HepG2 (cell line): ENCODE measurements around the gene LYPD8. TPM values are rescaled to one million over a fixed set of nuclear protein-coding genes. Genes with fewer than 3 reads are reported as not detected.

ENCODE experiments used
- ERF ChIP-seq: IDR thresholded peaks from 2 replicates; pipeline ENCODE4 v1.6.1; 2018; ENCODE audit warnings: missing biosample characterization, missing genetic modification reagents
- GATAD2A ChIP-seq: IDR thresholded peaks from 2 replicates; pipeline ENCODE4 v1.6.1; 2016
- HHEX ChIP-seq: IDR thresholded peaks from 2 replicates; pipeline ENCODE4 v1.6.1; 2016; ENCODE audit warnings: control low read depth
- HMG20A ChIP-seq: IDR thresholded peaks from 2 replicates; pipeline ENCODE4 v1.6.1; 2016; ENCODE audit warnings: borderline replicate concordance
- HNF4G ChIP-seq, 2 experiments: sonication (generic) in 1 of 2; formaldehyde crosslinking in 1 of 2; IDR thresholded peaks; 2 replicates each; pipeline versions ENCODE4 v1.4.0 to v1.6.1; 2011 to 2020; ENCODE audit warnings: borderline replicate concordance in 2 of 2, low read depth in 2 of 2, mild to moderate bottlenecking in 2 of 2, low read length in 1 of 2, missing genetic modification reagents in 1 of 2, moderate library complexity in 1 of 2
- IRF9 ChIP-seq: sonication (generic); formaldehyde crosslinking; IDR thresholded peaks from 2 replicates; pipeline ENCODE4 v1.8.0; 2022; ENCODE audit warnings: missing genetic modification reagents, mild to moderate bottlenecking, borderline replicate concordance
- MYPOP ChIP-seq: sonication (generic); formaldehyde crosslinking; IDR thresholded peaks from 2 replicates; pipeline ENCODE4 v1.8.1; 2023; ENCODE audit warnings: mild to moderate bottlenecking, moderate library complexity, missing genetic modification reagents
- NFAT5 ChIP-seq: sonication (generic); formaldehyde crosslinking; IDR thresholded peaks from 2 replicates; pipeline ENCODE4 v1.4.0; 2020; ENCODE audit warnings: missing genetic modification reagents
- POLR2A ChIP-seq, 2 experiments: IDR thresholded peaks; 2 replicates each; pipeline ENCODE4 v1.6.1; 2011; ENCODE audit warnings: low read depth in 2 of 2, low read length in 2 of 2, mild to moderate bottlenecking in 1 of 2, moderate library complexity in 1 of 2; ENCODE audit not compliant: insufficient read depth in 1 of 2
- TSC22D2 ChIP-seq: sonication (generic); formaldehyde crosslinking; IDR thresholded peaks from 2 replicates; pipeline ENCODE4 v1.5.1; 2020; ENCODE audit warnings: missing genetic modification reagents, mild to moderate bottlenecking, borderline replicate concordance
- ZBTB38 ChIP-seq: sonication (generic); formaldehyde crosslinking; IDR thresholded peaks from 2 replicates; pipeline ENCODE4 v1.5.1; 2020; ENCODE audit warnings: mild to moderate bottlenecking, missing genetic modification reagents
- ZFX ChIP-seq: sonication (generic); formaldehyde crosslinking; IDR thresholded peaks from 2 replicates; pipeline ENCODE4 v1.4.0; 2020; ENCODE audit warnings: mild to moderate bottlenecking, low read depth, missing genetic modification reagents, moderate library complexity
- ZMYM3 ChIP-seq: sonication (generic); formaldehyde crosslinking; IDR thresholded peaks from 2 replicates; pipeline ENCODE4 v1.5.1; 2020; ENCODE audit warnings: mild to moderate bottlenecking, missing genetic modification reagents
- ZNF253 ChIP-seq: sonication (generic); formaldehyde crosslinking; IDR thresholded peaks from 2 replicates; pipeline ENCODE4 v1.8.0; 2022; ENCODE audit warnings: mild to moderate bottlenecking, missing genetic modification reagents, borderline replicate concordance
- ZNF331 ChIP-seq: sonication (generic); formaldehyde crosslinking; IDR thresholded peaks from 2 replicates; pipeline ENCODE4 v1.4.0; 2020; ENCODE audit warnings: missing genetic modification reagents
- ZNF614 ChIP-seq: IDR thresholded peaks from 2 replicates; pipeline ENCODE4 v1.6.1; 2018; ENCODE audit warnings: missing biosample characterization, missing genetic modification reagents, inconsistent platforms, borderline replicate concordance
- ZNF792 ChIP-seq: IDR thresholded peaks from 2 replicates; pipeline ENCODE4 v1.6.1; 2016
- polyA plus RNA-seq, 8 experiments: library from polyadenylated mRNA; depleted of rRNA in 3 of 8; stranded (reverse) in 7 of 8; unstranded in 1 of 8; fragments of >200 nt; fragmentation: Illumina TruSeq in 4 of 8; extraction: Trizol in 4 of 8; gene quantifications; 2 replicates each; pipeline versions ENCODE4 v1.2.1 to v1.2.3, GENCODE V29; 2011 to 2016; ENCODE audit warnings: low read depth in 4 of 8, missing spikeins in 1 of 8, mixed read lengths in 1 of 8; ENCODE audit not compliant: insufficient read depth in 1 of 8
- total RNA-seq, 5 experiments: library from RNA; depleted of rRNA; stranded (reverse); fragments of >200 nt; fragmentation: Illumina TruSeq; extraction: Trizol; gene quantifications; 2 replicates each; pipeline ENCODE4 v1.2.3, GENCODE V29; 2016; ENCODE audit warnings: low read depth in 1 of 5
- TF ChIP-seq, protein P1 (sequence below): sonication (generic); formaldehyde crosslinking; IDR thresholded peaks from 2 replicates; pipeline ENCODE4 v1.4.0; 2020; ENCODE audit warnings: missing genetic modification reagents
- TF ChIP-seq, protein P2 (sequence below): sonication (generic); formaldehyde crosslinking; IDR thresholded peaks from 2 replicates; pipeline ENCODE4 v1.8.0; 2022; ENCODE audit warnings: mild to moderate bottlenecking, missing genetic modification reagents

Gene LYPD8
- total and polyA plus RNA-seq, 2 of the 13 experiments (the other 11 are each of a cell fraction or from before 2014, with no cell fraction given), result not detected

- TF ChIP-seq GATAD2A (CRISPR knock-in tag), result peak; percentile 56; the same call in 1 of the 2 replicates
- TF ChIP-seq, protein P1, sequence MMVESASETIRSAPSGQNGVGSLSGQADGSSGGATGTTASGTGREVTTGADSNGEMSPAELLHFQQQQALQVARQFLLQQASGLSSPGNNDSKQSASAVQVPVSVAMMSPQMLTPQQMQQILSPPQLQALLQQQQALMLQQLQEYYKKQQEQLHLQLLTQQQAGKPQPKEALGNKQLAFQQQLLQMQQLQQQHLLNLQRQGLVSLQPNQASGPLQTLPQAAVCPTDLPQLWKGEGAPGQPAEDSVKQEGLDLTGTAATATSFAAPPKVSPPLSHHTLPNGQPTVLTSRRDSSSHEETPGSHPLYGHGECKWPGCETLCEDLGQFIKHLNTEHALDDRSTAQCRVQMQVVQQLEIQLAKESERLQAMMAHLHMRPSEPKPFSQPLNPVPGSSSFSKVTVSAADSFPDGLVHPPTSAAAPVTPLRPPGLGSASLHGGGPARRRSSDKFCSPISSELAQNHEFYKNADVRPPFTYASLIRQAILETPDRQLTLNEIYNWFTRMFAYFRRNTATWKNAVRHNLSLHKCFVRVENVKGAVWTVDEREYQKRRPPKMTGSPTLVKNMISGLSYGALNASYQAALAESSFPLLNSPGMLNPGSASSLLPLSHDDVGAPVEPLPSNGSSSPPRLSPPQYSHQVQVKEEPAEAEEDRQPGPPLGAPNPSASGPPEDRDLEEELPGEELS (CRISPR knock-in tag), result 0 out of 2 replicates have a peak, but pooled peaks have one; percentile 28
- TF ChIP-seq TSC22D2 (CRISPR knock-in tag), result 0 out of 2 replicates have a peak, but pooled peaks have one; percentile 52
- peak; percentile 61; the same call in 1 of the 2 replicates for TF ChIP-seq HMG20A (CRISPR knock-in tag)
- TF ChIP-seq, protein P2, sequence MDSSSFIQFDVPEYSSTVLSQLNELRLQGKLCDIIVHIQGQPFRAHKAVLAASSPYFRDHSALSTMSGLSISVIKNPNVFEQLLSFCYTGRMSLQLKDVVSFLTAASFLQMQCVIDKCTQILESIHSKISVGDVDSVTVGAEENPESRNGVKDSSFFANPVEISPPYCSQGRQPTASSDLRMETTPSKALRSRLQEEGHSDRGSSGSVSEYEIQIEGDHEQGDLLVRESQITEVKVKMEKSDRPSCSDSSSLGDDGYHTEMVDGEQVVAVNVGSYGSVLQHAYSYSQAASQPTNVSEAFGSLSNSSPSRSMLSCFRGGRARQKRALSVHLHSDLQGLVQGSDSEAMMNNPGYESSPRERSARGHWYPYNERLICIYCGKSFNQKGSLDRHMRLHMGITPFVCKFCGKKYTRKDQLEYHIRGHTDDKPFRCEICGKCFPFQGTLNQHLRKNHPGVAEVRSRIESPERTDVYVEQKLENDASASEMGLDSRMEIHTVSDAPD (CRISPR knock-in tag), result peak; percentile 40; the same call in 1 of the 2 replicates
- TF ChIP-seq ZMYM3 (CRISPR knock-in tag), result peak; percentile 45
- TF ChIP-seq POLR2A (IDR thresholded peaks at IDR 0.05; ENCODE audit: insufficient read depth in 1 of 2, low read depth in 2 of 2, low read length in 2 of 2), result peak; percentile 22 to 29; a peak in 1 of 4 replicates
- no peak for TF ChIP-seq ZNF253
- peak; percentile 12; the same call in 1 of the 2 replicates for TF ChIP-seq HHEX (CRISPR knock-in tag)
- TF ChIP-seq NFAT5, result no peak
- peak; percentile 32; the same call in 1 of the 2 replicates for TF ChIP-seq ZNF614
- TF ChIP-seq HNF4G (IDR thresholded peaks at IDR 0.05; ENCODE audit: borderline replicate concordance, low read depth, low read length), result peak; percentile 54; the same call in 1 of the 2 replicates
- TF ChIP-seq HNF4G (CRISPR knock-in tag; IDR thresholded peaks at IDR 0.05; ENCODE audit: borderline replicate concordance, low read depth), result 0 out of 2 replicates have a peak, but pooled peaks have one; percentile 59
- TF ChIP-seq MYPOP (CRISPR knock-in tag), result no peak
- 0 out of 2 replicates have a peak, but pooled peaks have one; percentile 3 for TF ChIP-seq ZBTB38 (CRISPR knock-in tag)
- TF ChIP-seq ZNF792 (CRISPR knock-in tag), result 0 out of 2 replicates have a peak, but pooled peaks have one; percentile 42
- 0 out of 2 replicates have a peak, but pooled peaks have one; percentile 49 for TF ChIP-seq IRF9 (CRISPR knock-in tag)
- TF ChIP-seq ZFX (CRISPR knock-in tag), result peak; percentile 29; the same call in 1 of the 2 replicates
- 0 out of 2 replicates have a peak, but pooled peaks have one; percentile 64 for TF ChIP-seq ZNF331
- TF ChIP-seq ERF (CRISPR knock-in tag), result 0 out of 2 replicates have a peak, but pooled peaks have one; percentile 16
Observed at GRCh38 chr1:248757784-248758195, 2.2 kb upstream of the LYPD8 start (continued).
